Type B pancreatic cell (in vitro differentiated cells): Measurements from ENCODE around the gene MEX3B. TPM values are rescaled to one million over a fixed set of nuclear protein-coding genes. Genes with fewer than 3 reads are reported as not detected.

Experiments used
- DNase-seq: peaks from one replicate; pipeline ENCODE4 v3.0.0; 2021; ENCODE audit warnings: mixed read lengths; ENCODE audit not compliant: unreplicated experiment; ENCODE audit errors: extremely low spot score
- H3K27ac Mint-ChIP-seq: 2 replicates; pipeline ENCODE4 v1.8.0; 2021; ENCODE audit warnings: mild to moderate bottlenecking, mixed read lengths
- H3K27me3 Mint-ChIP-seq: 2 replicates; pipeline ENCODE4 v1.8.0; 2021; ENCODE audit warnings: mixed read lengths
- H3K36me3 Mint-ChIP-seq: 2 replicates; pipeline ENCODE4 v1.8.0; 2021; ENCODE audit warnings: mixed read lengths
- H3K4me1 Mint-ChIP-seq: one replicate; pipeline ENCODE4 v1.8.0; 2021; ENCODE audit warnings: mixed read lengths; ENCODE audit not compliant: unreplicated experiment
- H3K4me3 Mint-ChIP-seq: 2 replicates; pipeline ENCODE4 v1.8.0; 2021; ENCODE audit warnings: mild to moderate bottlenecking, mixed read lengths
- H3K9me3 Mint-ChIP-seq: 2 replicates; pipeline ENCODE4 v1.8.0; 2021; ENCODE audit warnings: mixed read lengths
- total RNA-seq: library from RNA; stranded (reverse); gene quantifications from 2 replicates; pipeline ENCODE4 v1.2.1, GENCODE V29; 2021; ENCODE audit warnings: low replicate concordance
- TF ChIP-seq, protein P1 (sequence below): fragments of 200-600 bp; sonication (generic); conservative IDR thresholded peaks from 2 replicates; pipeline ENCODE4 v1.5.0; 2021; ENCODE audit warnings: antibody characterized with exemption, mild to moderate bottlenecking

The MEX3B gene
- total RNA-seq, 1 donor from 2014 or later, result 46.1 TPM

DNA sequence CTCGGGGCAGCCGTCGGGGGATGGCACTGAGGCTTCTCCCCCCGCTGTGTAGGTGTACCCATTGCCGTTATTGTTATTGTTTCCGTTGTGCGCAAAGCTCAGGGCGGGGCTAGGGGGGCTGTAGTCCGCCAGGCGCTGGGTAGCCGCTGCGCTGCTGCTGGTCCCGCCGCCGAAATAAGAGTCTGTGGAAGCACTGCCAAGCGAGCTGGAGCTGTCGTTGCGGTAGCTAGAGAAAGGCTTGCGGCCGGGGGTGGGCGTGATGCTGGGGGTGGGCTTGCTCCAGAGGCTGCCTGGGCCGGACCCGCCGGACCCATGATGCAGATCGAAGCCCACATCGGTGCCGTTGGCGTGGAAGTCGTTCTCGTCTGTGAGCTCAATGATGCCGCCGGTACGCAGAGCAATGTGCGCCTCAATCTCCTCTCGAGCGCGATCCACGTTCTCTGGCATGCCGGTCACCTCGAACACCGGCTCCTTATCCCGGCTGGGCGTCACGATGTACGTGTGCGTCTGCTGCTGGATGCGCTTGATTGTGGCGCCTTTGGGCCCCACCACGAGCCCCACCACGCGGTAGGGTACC lies 1.9 kb downstream of the MEX3B start:
- peak; percentile 70 for DNase-seq
- TF ChIP-seq, protein P1, sequence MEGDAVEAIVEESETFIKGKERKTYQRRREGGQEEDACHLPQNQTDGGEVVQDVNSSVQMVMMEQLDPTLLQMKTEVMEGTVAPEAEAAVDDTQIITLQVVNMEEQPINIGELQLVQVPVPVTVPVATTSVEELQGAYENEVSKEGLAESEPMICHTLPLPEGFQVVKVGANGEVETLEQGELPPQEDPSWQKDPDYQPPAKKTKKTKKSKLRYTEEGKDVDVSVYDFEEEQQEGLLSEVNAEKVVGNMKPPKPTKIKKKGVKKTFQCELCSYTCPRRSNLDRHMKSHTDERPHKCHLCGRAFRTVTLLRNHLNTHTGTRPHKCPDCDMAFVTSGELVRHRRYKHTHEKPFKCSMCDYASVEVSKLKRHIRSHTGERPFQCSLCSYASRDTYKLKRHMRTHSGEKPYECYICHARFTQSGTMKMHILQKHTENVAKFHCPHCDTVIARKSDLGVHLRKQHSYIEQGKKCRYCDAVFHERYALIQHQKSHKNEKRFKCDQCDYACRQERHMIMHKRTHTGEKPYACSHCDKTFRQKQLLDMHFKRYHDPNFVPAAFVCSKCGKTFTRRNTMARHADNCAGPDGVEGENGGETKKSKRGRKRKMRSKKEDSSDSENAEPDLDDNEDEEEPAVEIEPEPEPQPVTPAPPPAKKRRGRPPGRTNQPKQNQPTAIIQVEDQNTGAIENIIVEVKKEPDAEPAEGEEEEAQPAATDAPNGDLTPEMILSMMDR, result no peak
- Mint-ChIP-seq H3K27me3 (peaks cover 14% of the 10 kb centered on the region), H3K9me3 (no peaks in the 10 kb centered on the region), H3K27ac (peak overlapping the region; percentile 87), H3K36me3 (peaks cover 14% of the 10 kb centered on the region), H3K4me1 (peaks cover 30% of the 10 kb centered on the region), H3K4me3 (peak overlapping the region; percentile 97)

DNA sequence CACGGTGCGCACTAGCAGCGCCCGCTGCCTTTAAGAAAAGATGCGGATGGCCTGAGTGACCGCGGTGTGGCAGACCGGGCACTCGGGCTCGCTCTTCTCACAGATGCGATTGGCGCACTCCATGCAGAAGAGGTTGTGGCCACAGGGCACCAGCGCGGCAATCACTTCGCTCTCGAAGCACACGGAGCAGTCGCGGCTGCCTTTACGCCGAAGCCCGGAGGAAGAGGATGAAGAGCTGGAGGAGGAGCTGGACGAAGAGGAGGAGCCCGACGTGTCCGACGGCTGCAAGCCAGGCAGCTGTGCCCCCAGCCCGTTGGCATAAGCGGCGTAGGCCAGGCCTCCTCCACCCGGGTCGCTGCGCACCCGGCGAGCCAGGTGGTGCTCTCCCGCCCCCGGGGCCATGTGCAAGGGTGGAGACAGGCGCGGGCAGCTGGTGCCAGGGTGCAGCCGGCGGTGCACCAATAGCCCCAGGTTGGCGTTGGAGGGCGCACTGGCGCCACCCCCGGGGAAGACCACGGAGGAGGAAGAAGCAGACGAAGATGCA lies 2.6 kb downstream of the MEX3B start:
- peaks cover 14% of the 10 kb centered on the region for H3K36me3 Mint-ChIP-seq
- H3K27ac Mint-ChIP-seq, result peak overlapping the region; percentile 50
- TF ChIP-seq, protein P1, result no peak
- H3K4me1 Mint-ChIP-seq, result peaks cover 29% of the 10 kb centered on the region
- H3K27me3 Mint-ChIP-seq, result peaks cover 7% of the 10 kb centered on the region
- peak; percentile 71 for DNase-seq
- H3K4me3 Mint-ChIP-seq, result peak overlapping the region; percentile 97
- H3K9me3 Mint-ChIP-seq, result no peaks in the 10 kb centered on the region

GRCh38 chr15:82040862-82041261 lies 5.0 kb downstream of the MEX3B start:
- H3K36me3 Mint-ChIP-seq, result peaks cover 14% of the 10 kb centered on the region
- TF ChIP-seq, protein P1, result no peak
- no peaks in the 10 kb centered on the region for H3K27me3 Mint-ChIP-seq
- peaks cover 23% of the 10 kb centered on the region for H3K4me1 Mint-ChIP-seq
- H3K9me3 Mint-ChIP-seq, result no peaks in the 10 kb centered on the region
- H3K4me3 Mint-ChIP-seq, result peak overlapping the region; percentile 67
- DNase-seq, result no peak
- no peak overlapping the region for H3K27ac Mint-ChIP-seq

GRCh38 chr15:82040390-82040789 lies 5.4 kb downstream of the MEX3B start:
- TF ChIP-seq, protein P1, result no peak
- Mint-ChIP-seq H3K4me3 (peak overlapping the region; percentile 67), H3K27me3 (no peaks in the 10 kb centered on the region), H3K36me3 (peaks cover 14% of the 10 kb centered on the region), H3K4me1 (peaks cover 23% of the 10 kb centered on the region), H3K9me3 (no peaks in the 10 kb centered on the region), H3K27ac (no peak overlapping the region)
- no peak for DNase-seq

DNA sequence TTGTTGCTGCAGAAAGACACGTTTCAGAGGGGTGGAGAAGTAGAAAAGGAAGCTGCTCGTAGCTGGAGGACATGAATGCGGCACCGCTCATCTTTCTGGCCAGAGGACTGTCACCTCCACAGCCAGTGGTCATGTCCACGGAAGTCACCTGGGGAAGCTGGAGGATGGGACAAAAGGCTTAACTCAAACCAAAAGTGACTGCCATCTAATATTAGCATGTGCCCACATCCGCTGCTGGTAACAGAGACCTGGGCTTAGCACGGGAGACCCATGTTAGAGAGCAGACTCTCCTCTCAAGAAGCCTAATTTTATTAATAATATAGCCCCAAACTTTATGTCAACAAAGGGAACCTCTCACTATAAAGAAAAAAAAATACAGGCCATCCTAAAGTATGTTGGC lies 5.9 kb downstream of the MEX3B start:
- H3K4me3 Mint-ChIP-seq, result no peak overlapping the region
- H3K36me3 Mint-ChIP-seq, result peaks cover 14% of the 10 kb centered on the region
- H3K4me1 Mint-ChIP-seq, result peaks cover 23% of the 10 kb centered on the region
- H3K27ac Mint-ChIP-seq, result no peak overlapping the region
- TF ChIP-seq, protein P1, result no peak
- no peaks in the 10 kb centered on the region for H3K9me3 Mint-ChIP-seq
- H3K27me3 Mint-ChIP-seq, result no peaks in the 10 kb centered on the region
- DNase-seq, result no peak
